GM12874 (cell line): ENCODE data around the gene PKP2.

Experiments
- TF ChIP-seq, protein P1 (sequence below): IDR thresholded peaks from 2 replicates; pipeline ENCODE4 v1.5.1; 2011; ENCODE audit warnings: low read depth, mild to moderate bottlenecking, control low read depth, low read length, moderate library complexity; ENCODE audit not compliant: insufficient read depth

PKP2 gene

DNA sequence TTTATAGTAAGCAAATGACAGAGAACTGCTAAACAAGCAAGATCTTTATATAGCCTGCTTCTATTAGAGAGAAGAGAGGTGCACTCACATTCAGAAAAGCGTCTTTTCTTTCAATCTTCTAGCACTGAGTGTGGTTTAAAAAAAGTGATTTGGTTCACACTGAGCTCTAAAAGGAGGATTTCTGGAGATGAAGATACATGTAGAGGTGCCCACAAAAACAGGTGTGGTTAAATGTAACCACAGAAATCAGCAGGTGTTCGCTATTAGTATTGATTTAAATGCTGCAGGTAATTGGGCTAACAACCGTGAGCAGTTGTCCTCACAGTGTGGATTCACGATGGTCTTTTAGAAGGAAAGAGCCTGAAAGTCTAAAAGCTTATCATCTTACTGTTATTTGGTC lies 10.7 kb downstream of the PKP2 start:
- TF ChIP-seq, protein P1, sequence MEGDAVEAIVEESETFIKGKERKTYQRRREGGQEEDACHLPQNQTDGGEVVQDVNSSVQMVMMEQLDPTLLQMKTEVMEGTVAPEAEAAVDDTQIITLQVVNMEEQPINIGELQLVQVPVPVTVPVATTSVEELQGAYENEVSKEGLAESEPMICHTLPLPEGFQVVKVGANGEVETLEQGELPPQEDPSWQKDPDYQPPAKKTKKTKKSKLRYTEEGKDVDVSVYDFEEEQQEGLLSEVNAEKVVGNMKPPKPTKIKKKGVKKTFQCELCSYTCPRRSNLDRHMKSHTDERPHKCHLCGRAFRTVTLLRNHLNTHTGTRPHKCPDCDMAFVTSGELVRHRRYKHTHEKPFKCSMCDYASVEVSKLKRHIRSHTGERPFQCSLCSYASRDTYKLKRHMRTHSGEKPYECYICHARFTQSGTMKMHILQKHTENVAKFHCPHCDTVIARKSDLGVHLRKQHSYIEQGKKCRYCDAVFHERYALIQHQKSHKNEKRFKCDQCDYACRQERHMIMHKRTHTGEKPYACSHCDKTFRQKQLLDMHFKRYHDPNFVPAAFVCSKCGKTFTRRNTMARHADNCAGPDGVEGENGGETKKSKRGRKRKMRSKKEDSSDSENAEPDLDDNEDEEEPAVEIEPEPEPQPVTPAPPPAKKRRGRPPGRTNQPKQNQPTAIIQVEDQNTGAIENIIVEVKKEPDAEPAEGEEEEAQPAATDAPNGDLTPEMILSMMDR = no peak

DNA sequence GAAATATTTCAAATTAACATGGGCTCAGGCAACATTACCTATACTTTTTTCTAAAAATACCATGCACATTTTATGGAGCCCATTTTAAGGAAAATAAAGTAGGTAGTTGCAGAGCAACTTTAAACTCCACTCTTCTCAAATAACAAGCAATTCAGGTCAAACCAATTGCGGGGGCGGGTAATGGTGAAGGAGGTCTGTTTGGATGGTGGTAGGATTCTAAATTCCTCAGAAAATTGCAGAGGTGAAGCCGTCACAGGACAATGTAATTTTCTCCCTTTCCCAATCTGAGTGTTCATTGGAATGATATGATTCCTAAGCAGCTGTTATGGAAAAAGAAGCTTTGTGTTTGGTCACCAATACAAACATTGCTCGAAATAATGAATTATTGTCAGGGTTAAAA lies 11.6 kb downstream of the PKP2 start:
- TF ChIP-seq, protein P1 = no peak

DNA sequence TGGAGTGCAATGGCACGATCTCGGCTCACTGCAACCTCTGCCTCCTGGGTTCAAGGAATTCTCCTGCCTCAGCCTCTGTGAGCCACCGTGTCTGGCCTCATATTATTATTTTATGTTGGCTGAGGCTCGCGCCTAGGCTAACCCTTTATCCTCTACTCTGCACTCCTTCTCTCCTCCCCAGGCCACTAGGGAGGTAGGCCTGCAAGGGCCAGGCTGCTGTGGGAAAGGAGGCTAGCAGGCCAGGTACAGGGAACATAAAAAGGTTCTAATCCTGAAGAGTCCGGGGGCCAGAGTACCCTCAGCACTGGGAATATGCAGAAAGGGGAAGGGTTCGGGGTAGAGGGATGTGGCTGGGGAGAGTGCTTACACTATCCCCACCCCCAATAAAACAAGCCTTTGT lies 14.9 kb downstream of the PKP2 start:
- TF ChIP-seq, protein P1 = no peak

DNA sequence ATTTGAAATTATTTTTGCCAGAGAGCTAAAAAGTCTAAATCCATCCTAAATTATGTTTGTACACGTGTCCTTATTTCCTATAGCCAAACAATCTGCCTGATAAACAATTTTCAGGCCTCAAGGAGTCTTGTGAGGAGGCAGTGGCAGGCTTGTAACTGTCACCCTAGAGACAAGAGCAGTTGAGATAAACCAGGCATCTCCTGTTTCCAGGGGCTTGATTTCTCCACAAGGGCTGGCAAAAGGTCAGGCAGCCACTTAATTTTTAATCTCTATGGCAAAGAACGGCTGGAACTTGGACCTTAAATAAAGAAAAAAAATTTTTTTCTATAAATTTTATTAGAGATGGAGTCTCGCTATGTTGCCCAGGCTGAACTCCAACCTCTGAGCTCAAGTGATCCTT lies 15.5 kb downstream of the PKP2 start:
- TF ChIP-seq, protein P1 = no peak

DNA sequence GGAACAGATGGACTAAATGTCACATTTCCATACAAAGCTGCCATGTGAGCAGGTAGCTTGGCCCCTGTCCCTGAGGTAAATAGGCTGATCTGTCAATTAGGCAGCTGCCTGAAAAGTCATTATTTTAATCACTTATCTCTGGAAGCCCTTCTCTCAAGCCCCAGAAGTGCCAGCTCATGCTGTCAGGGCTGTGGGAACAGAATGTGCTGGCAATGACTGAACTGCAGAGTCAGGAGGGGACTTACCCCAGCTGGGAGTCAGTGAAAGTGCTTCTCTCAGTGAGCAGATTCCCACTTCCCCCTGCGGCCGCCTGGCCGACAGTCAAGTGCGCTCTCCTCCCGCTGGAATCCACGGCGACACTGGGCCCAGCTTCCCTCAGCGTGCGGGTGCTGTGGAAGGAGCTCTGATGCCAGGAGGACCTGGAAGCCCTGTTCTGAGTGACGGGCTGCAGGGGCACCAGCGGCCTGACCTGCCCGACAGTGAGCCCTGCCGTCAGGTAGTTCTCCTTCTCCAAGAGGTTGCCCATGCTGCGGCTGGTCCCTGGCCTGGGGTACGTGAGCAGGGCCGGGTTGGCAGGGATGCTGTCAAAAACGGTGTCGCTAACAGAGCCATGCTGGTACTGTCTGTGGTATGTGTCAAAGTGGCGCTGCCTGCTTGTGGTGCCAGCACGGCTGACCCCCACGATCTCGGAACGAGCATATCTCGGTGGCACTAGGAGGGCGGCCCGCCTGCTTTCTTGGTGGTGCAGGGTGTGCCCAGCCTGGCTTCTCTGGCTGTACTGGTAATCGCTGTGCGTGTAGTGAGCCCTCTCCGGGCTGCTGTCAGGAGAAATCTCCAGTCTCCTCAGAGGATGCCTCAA lies 18.7 kb downstream of the PKP2 start:
- TF ChIP-seq, protein P1 = no peak

DNA sequence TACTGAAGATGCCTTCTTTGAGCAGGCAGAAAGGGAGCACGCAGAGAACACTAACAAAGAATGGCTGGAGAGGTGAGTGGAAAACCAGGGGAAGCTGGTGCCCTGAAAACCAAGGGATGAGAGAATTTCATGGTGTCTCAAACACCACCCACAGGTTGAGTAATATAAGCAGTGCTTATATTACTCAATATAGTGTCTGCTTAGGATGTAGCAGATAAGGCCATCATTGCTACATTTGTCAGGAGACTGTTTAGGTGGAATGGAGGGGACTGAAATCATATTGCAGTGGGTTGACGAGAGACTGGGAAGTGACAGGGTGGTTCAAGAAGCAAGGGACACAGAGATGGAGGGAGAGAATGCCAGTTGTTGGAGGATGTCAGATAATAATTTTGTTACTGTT lies 20.6 kb downstream of the PKP2 start:
- TF ChIP-seq, protein P1 = no peak

DNA sequence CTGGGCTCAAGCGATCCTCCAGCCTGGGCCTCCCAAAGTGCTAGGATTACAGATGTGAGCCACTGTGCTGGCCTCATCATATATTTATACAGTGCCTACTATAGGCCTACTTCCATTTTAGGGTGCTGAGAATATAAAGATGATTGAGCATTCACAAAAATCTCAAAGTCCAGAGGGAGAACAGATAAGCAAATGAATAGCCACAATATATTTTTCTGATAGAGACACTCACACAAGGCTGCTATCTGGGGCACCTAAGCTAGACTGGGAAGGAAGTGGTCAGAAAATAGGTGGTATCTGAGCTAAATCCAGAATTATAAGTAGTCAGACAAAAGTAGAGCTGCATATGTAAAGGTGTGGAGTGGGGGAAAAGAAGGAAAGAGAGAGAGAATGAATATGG lies 21.6 kb downstream of the PKP2 start:
- TF ChIP-seq, protein P1 = no peak
